ENCODE data around the gene EPB41L5. TPM values are rescaled to one million over a fixed set of nuclear protein-coding genes. Genes with fewer than 3 reads are reported as not detected.

EPB41L5 gene
- polyA plus RNA-seq, 1 donor (not counting 4 experiments of a cell fraction or from before 2014, with no cell fraction given) = 17.8 TPM

GRCh38 chr2:120059483-120059882 lies 46.6 kb downstream of the EPB41L5 start:
- no peaks in the 10 kb centered on the region for H3K27me3 ChIP-seq (ENCODE audit: control insufficient read depth, extremely low read depth, insufficient read depth, low read length)

GRCh38 chr2:120060088-120060623 lies 47.3 kb downstream of the EPB41L5 start:
- Histone ChIP-seq H3K27me3 (ENCODE audit: control insufficient read depth, extremely low read depth, insufficient read depth, low read length) (no peaks in the 10 kb centered on the region), H3K9me3 (ENCODE audit: control insufficient read depth, low read depth, low read length) (no peaks in the 10 kb centered on the region), H3K4me1 (ENCODE audit: control insufficient read depth, extremely low read depth, insufficient read depth, low read length) (no peaks in the 10 kb centered on the region), H3K27ac (ENCODE audit: control insufficient read depth, insufficient read depth, low read length) (no peak overlapping the region), H3K9ac (ENCODE audit: control insufficient read depth, extremely low read depth, insufficient read depth, low read length) (no peak overlapping the region), H3K4me2 (ENCODE audit: control insufficient read depth, extremely low read depth, insufficient read depth, low read depth, low read length) (no peak overlapping the region), H3K4me3 (ENCODE audit: control insufficient read depth in 2 of 3, extremely low read depth in 1 of 3, insufficient read depth in 2 of 3, low read depth in 1 of 3, low read length in 3 of 3) (no peak overlapping the region), H2AFZ (ENCODE audit: control insufficient read depth, low read length) (no peak overlapping the region), H3K79me2 (ENCODE audit: control insufficient read depth, insufficient read depth, low read length) (no peaks in the 10 kb centered on the region), H3K9me1 (ENCODE audit: control insufficient read depth, extremely low read depth, insufficient read depth, low read length) (no peaks in the 10 kb centered on the region), H3K36me3 (ENCODE audit: control insufficient read depth in 2 of 2, extremely low read depth in 1 of 2, insufficient read depth in 2 of 2, low read length in 2 of 2) (no peaks in the 10 kb centered on the region), H4K20me1 (ENCODE audit: control insufficient read depth, extremely low read depth, insufficient read depth, low read length) (no peaks in the 10 kb centered on the region)
- DNase-seq (ENCODE audit: low read depth, low spot score) (no peak), FAIRE-seq (no peak)
- no peak for TF ChIP-seq CTCF (optimal IDR thresholded peaks at IDR 0.05 in 1 of 3, IDR thresholded peaks at IDR 0.05 in 1 of 3, conservative IDR thresholded peaks at IDR 0.05 in 1 of 3; ENCODE audit: extremely low read depth in 1 of 3, insufficient read depth in 2 of 3, low read length in 3 of 3)
- no peak for TF ChIP-seq EZH2 (IDR thresholded peaks at IDR 0.05; ENCODE audit: low read length)
- dilution Hi-C loops (cut with MboI; ENCODE audit: extremely low pct_ligation_motif_present, low sequenced_read_pairs) = no loop called here

More at GRCh38 chr2:120059483-120059882, 46.6 kb downstream of the EPB41L5 start:
- Histone ChIP-seq H3K4me3 (ENCODE audit: control insufficient read depth in 2 of 3, extremely low read depth in 1 of 3, insufficient read depth in 2 of 3, low read depth in 1 of 3, low read length in 3 of 3) (no peak overlapping the region), H3K36me3 (ENCODE audit: control insufficient read depth in 2 of 2, extremely low read depth in 1 of 2, insufficient read depth in 2 of 2, low read length in 2 of 2) (no peaks in the 10 kb centered on the region), H2AFZ (ENCODE audit: control insufficient read depth, low read length) (no peak overlapping the region), H4K20me1 (ENCODE audit: control insufficient read depth, extremely low read depth, insufficient read depth, low read length) (no peaks in the 10 kb centered on the region), H3K79me2 (ENCODE audit: control insufficient read depth, insufficient read depth, low read length) (peaks cover under 1% of the 10 kb centered on the region), H3K9me3 (ENCODE audit: control insufficient read depth, low read depth, low read length) (no peaks in the 10 kb centered on the region), H3K9me1 (ENCODE audit: control insufficient read depth, extremely low read depth, insufficient read depth, low read length) (no peaks in the 10 kb centered on the region), H3K4me1 (ENCODE audit: control insufficient read depth, extremely low read depth, insufficient read depth, low read length) (no peaks in the 10 kb centered on the region), H3K4me2 (ENCODE audit: control insufficient read depth, extremely low read depth, insufficient read depth, low read depth, low read length) (no peak overlapping the region), H3K27ac (ENCODE audit: control insufficient read depth, insufficient read depth, low read length) (no peak overlapping the region), H3K9ac (ENCODE audit: control insufficient read depth, extremely low read depth, insufficient read depth, low read length) (no peak overlapping the region)
- DNase-seq (ENCODE audit: low read depth, low spot score) (no peak), FAIRE-seq (no peak)
- TF ChIP-seq EZH2 (IDR thresholded peaks at IDR 0.05; ENCODE audit: low read length) (no peak), CTCF (optimal IDR thresholded peaks at IDR 0.05 in 1 of 3, IDR thresholded peaks at IDR 0.05 in 1 of 3, conservative IDR thresholded peaks at IDR 0.05 in 1 of 3; ENCODE audit: extremely low read depth in 1 of 3, insufficient read depth in 2 of 3, low read length in 3 of 3) (no peak)
- dilution Hi-C loops (cut with MboI; ENCODE audit: extremely low pct_ligation_motif_present, low sequenced_read_pairs) = no loop called here

Measured in keratinocyte (primary cell).